T-cell (primary cell): ENCODE data around the gene CHURC1. TPM values are rescaled to one million over a fixed set of nuclear protein-coding genes. Genes with fewer than 3 reads are reported as not detected.

Experiments
- ATAC-seq, 4 experiments: fragments of 200-7000 bp in 3 of 4; fragments of 150-1000 bp in 1 of 4; cut with Tn5 transposase; replicated peaks in 1 of 4; 1 replicate in 3 of 4; 2 replicates in 1 of 4; pipeline ENCODE4 v1.10.0; 2021; ENCODE audit warnings: moderate library complexity in 3 of 4, mild to moderate bottlenecking in 2 of 4, moderate number of reproducible peaks in 1 of 4
- CTCF ChIA-PET, 2 donors: fragments of 300-600 bp; sonication (Branson Sonifier 250); formaldehyde crosslinking; loops; one replicate each; lab custom pipeline; 2022; ENCODE audit warnings: antibody characterized with exemption in 2 of 2; lab: Charles Lee
- POLR2A ChIA-PET, 2 donors: fragments of 300-600 bp; sonication (Branson Sonifier 250); formaldehyde crosslinking; loops; one replicate each; lab custom pipeline; 2022; ENCODE audit warnings: antibody characterized with exemption in 2 of 2; lab: Charles Lee
- DNase-seq, 35 experiments: peaks; one replicate each; pipeline versions ENCODE4 v3.0.0 to v3.0.0-alpha.2; 2013 to 2023
- H3K27ac ChIP-seq: one replicate; pipeline ENCODE4 v1.5.1; 2013; ENCODE audit warnings: low read length
- H3K27me3 ChIP-seq, 2 experiments: replicated peaks in 1 of 2; 1 replicate in 1 of 2; 2 replicates in 1 of 2; pipeline versions ENCODE4 v1.6.1 to v1.7.0; 2013; ENCODE audit warnings: low read length in 1 of 2, mixed read lengths in 1 of 2; ENCODE audit not compliant: control insufficient read depth in 2 of 2, insufficient read depth in 2 of 2; ENCODE audit errors: extremely low read depth in 1 of 2
- H3K36me3 ChIP-seq, 2 donors: 1 replicate in 1 of 2; 2 replicates in 1 of 2; pipeline versions ENCODE4 v1.6.1 to v1.7.0; 2013; ENCODE audit warnings: low read length in 1 of 2; ENCODE audit not compliant: control insufficient read depth in 2 of 2, insufficient read depth in 1 of 2; ENCODE audit errors: extremely low read depth in 1 of 2
- H3K4me1 ChIP-seq, 2 experiments: 1 replicate in 1 of 2; 2 replicates in 1 of 2; pipeline versions ENCODE4 v1.6.1 to v1.7.0; 2013; ENCODE audit warnings: low read length in 2 of 2, mixed read lengths in 1 of 2; ENCODE audit not compliant: insufficient read depth in 2 of 2, control insufficient read depth in 1 of 2; ENCODE audit errors: extremely low read depth in 1 of 2
- H3K4me3 ChIP-seq, 2 donors: 1 replicate in 1 of 2; 2 replicates in 1 of 2; pipeline versions ENCODE4 v1.5.1 to v1.7.0; 2013; ENCODE audit warnings: mild to moderate bottlenecking in 2 of 2, low read length in 1 of 2, moderate library complexity in 1 of 2; ENCODE audit not compliant: control insufficient read depth in 1 of 2; ENCODE audit errors: extremely low read depth in 1 of 2
- H3K9me3 ChIP-seq: 2 replicates; pipeline ENCODE4 v1.7.0; 2013
- H3K27ac Mint-ChIP-seq, 2 donors: one replicate each; pipeline ENCODE4 v1.8.0; 2020 to 2021; ENCODE audit warnings: mild to moderate bottlenecking in 2 of 2, mixed read lengths in 2 of 2
- H3K27me3 Mint-ChIP-seq, 2 donors: one replicate each; pipeline ENCODE4 v1.8.0; 2021 to 2022; ENCODE audit warnings: mixed read lengths in 2 of 2
- H3K36me3 Mint-ChIP-seq: one replicate; pipeline ENCODE4 v1.8.0; 2021; ENCODE audit warnings: mixed read lengths
- H3K4me1 Mint-ChIP-seq, 3 donors: one replicate each; pipeline ENCODE4 v1.8.0; 2020 to 2022; ENCODE audit warnings: mixed read lengths in 3 of 3, mild to moderate bottlenecking in 1 of 3
- H3K4me3 Mint-ChIP-seq, 3 donors: one replicate each; pipeline ENCODE4 v1.8.0; 2020 to 2022; ENCODE audit warnings: mild to moderate bottlenecking in 3 of 3, mixed read lengths in 3 of 3, moderate library complexity in 3 of 3
- H3K9me3 Mint-ChIP-seq, 3 donors: one replicate each; pipeline ENCODE4 v1.8.0; 2020 to 2022; ENCODE audit warnings: mixed read lengths in 3 of 3
- WGBS: methylation state at CpG from one replicate; pipeline ENCODE4 v1.1.5; 2013; ENCODE audit warnings: missing lambda C conversion rate; ENCODE audit not compliant: insufficient coverage; 5-methylcytosine and 5-hydroxymethylcytosine counted together
- total RNA-seq, 35 experiments: library from RNA in 6 of 35; stranded (reverse) in 6 of 35; fragments of 120-200 nt in 1 of 35; gene quantifications; one replicate each; pipeline versions ENCODE4 v1.2.1 to v1.2.4 and lab custom pipeline; 2013 to 2026

CHURC1 gene
- total RNA-seq, 5 donors from 2014 or later (not counting 1 experiment from before 2014, with no cell fraction given), result 57.6 to 99.7 (median 91.1) TPM

GRCh38 chr14:64930085-64930843 lies 16.0 kb downstream of the CHURC1 start:
- Mint-ChIP-seq H3K4me1 (peaks cover 30 to 35% (median 33%) of the 10 kb centered on the region in 3 donors), H3K27ac (no peak overlapping the region), H3K4me3 (no peak overlapping the region), H3K9me3 (no peaks in the 10 kb centered on the region), H3K36me3 (peaks cover 47% of the 10 kb centered on the region), H3K27me3 (no peaks in the 10 kb centered on the region)
- DNase-seq, result no peak
- ChIA-PET CTCF (interaction anchor here (0.7 to 1.0 kb wide), 2 partner anchors 19 to 64 kb away, joined by 3 to 4 read pairs; no protein-coding TSS in a partner anchor), POLR2A (interaction anchor here in 1 of 2 donors (0.6 kb wide), 1 partner anchor 11 kb away, joined by 4 read pairs; no protein-coding TSS in a partner anchor)
- no peaks in the 10 kb centered on the region for H3K9me3 ChIP-seq
- no peak for ATAC-seq
- peaks cover 0 to 68% of the 10 kb centered on the region in 2 donors for H3K36me3 ChIP-seq
- H3K4me3 ChIP-seq, result no peak overlapping the region
- 100% methylated on average over 1 of the region's 3 CpGs for WGBS
- no peaks in the 10 kb centered on the region for H3K27me3 ChIP-seq
- H3K27ac ChIP-seq, result peak overlapping the region; percentile 82
- H3K4me1 ChIP-seq, result peaks cover 37 to 46% of the 10 kb centered on the region in 2 experiments

- ChIA-PET CTCF (interaction anchor here (0.6 to 1.0 kb wide), 2 partner anchors 20 to 41 kb away, joined by 3 to 4 read pairs; no protein-coding TSS in a partner anchor), POLR2A (interaction anchor here in 1 of 2 donors (0.6 kb wide), 2 partner anchors 25 to 917 kb away, joined by 5 read pairs; no protein-coding TSS in a partner anchor)
- Histone ChIP-seq H3K36me3 (peaks cover 0 to 61% of the 10 kb centered on the region in 2 donors), H3K4me1 (peaks cover 34 to 43% of the 10 kb centered on the region in 2 experiments), H3K9me3 (no peaks in the 10 kb centered on the region), H3K27me3 (no peaks in the 10 kb centered on the region), H3K4me3 (no peak overlapping the region), H3K27ac (peak overlapping the region; percentile 82)
- DNase-seq, result no peak
- no peak for ATAC-seq
- Mint-ChIP-seq H3K4me1 (peaks cover 34 to 38% (median 37%) of the 10 kb centered on the region in 3 donors), H3K27me3 (no peaks in the 10 kb centered on the region), H3K27ac (no peak overlapping the region), H3K9me3 (no peaks in the 10 kb centered on the region), H3K36me3 (peaks cover 48% of the 10 kb centered on the region), H3K4me3 (no peak overlapping the region)
- WGBS, result 100% methylated on average over 1 of the region's 2 CpGs
Measured at GRCh38 chr14:64931123-64931522, 16.9 kb downstream of the CHURC1 start.

GRCh38 chr14:64932231-64932630 lies 18.0 kb downstream of the CHURC1 start:
- POLR2A ChIA-PET, result interaction anchor here in 1 of 2 donors (0.6 kb wide), 1 partner anchor 8 kb away, joined by 5 read pairs; no protein-coding TSS in a partner anchor
- no peak for DNase-seq

GRCh38 chr14:64934338-64934929 lies 20.2 kb downstream of the CHURC1 start:
- Mint-ChIP-seq H3K9me3 (no peaks in the 10 kb centered on the region), H3K27me3 (no peaks in the 10 kb centered on the region), H3K4me3 (no peak overlapping the region), H3K27ac (peak overlapping the region; percentile 45 to 52), H3K36me3 (peaks cover 58% of the 10 kb centered on the region), H3K4me1 (peaks cover 57 to 60% (median 59%) of the 10 kb centered on the region in 3 donors)
- H3K9me3 ChIP-seq, result no peaks in the 10 kb centered on the region
- ChIA-PET CTCF (no interaction called here), POLR2A (no interaction called here)
- H3K4me3 ChIP-seq, result no peak overlapping the region
- no peaks in the 10 kb centered on the region for H3K27me3 ChIP-seq
- H3K4me1 ChIP-seq, result peaks cover 12 to 27% of the 10 kb centered on the region in 2 experiments
- no peak for DNase-seq
- ATAC-seq, result no peak
- 60% methylated on average over 1 of the region's 1 CpG for WGBS
- peaks cover 0 to 64% of the 10 kb centered on the region in 2 donors for H3K36me3 ChIP-seq
- no peak overlapping the region for H3K27ac ChIP-seq

More at GRCh38 chr14:64932231-64932630, 18.0 kb downstream of the CHURC1 start:
- ATAC-seq, result no peak
- CTCF ChIA-PET, result interaction anchor here (0.8 to 1.0 kb wide), 2 partner anchors 13 to 40 kb away, joined by 3 to 4 read pairs; no protein-coding TSS in a partner anchor
- H3K27ac ChIP-seq, result peak overlapping the region; percentile 82
- H3K27me3 ChIP-seq, result no peaks in the 10 kb centered on the region
- H3K4me1 ChIP-seq, result peaks cover 32 to 42% of the 10 kb centered on the region in 2 experiments
- Mint-ChIP-seq H3K36me3 (peaks cover 45% of the 10 kb centered on the region), H3K4me1 (peaks cover 37 to 41% (median 40%) of the 10 kb centered on the region in 3 donors), H3K27ac (peak overlapping the region; percentile 20 to 56), H3K4me3 (peak overlapping the region in 1 of 3 donors; percentile 7), H3K27me3 (no peaks in the 10 kb centered on the region), H3K9me3 (no peaks in the 10 kb centered on the region)
- no peak overlapping the region for H3K4me3 ChIP-seq
- peaks cover 0 to 55% of the 10 kb centered on the region in 2 donors for H3K36me3 ChIP-seq
- no peaks in the 10 kb centered on the region for H3K9me3 ChIP-seq

GRCh38 chr14:64935508-64935907 lies 21.3 kb downstream of the CHURC1 start:
- ChIA-PET POLR2A (interaction anchor here in 1 of 2 donors (0.6 kb wide), 1 partner anchor 21 kb away, joined by 4 read pairs; no protein-coding TSS in a partner anchor), CTCF (interaction anchor here in 1 of 2 donors (0.6 to 2.2 kb wide), 3 partner anchors 11 to 716 kb away, joined by 3 to 9 read pairs (median 9); no protein-coding TSS in a partner anchor)
- no peaks in the 10 kb centered on the region for H3K9me3 ChIP-seq
- H3K4me3 ChIP-seq, result no peak overlapping the region
- Mint-ChIP-seq H3K4me3 (peak overlapping the region; percentile 7 to 54 (median 52)), H3K27me3 (no peaks in the 10 kb centered on the region), H3K4me1 (peaks cover 67 to 70% (median 68%) of the 10 kb centered on the region in 3 donors), H3K27ac (peak overlapping the region; percentile 30 to 82), H3K9me3 (no peaks in the 10 kb centered on the region), H3K36me3 (peaks cover 58% of the 10 kb centered on the region)
- ATAC-seq (no peak), DNase-seq (no peak)
- WGBS, result 58% methylated on average over 2 of the region's 2 CpGs
- H3K36me3 ChIP-seq, result peaks cover 0 to 65% of the 10 kb centered on the region in 2 donors
- H3K4me1 ChIP-seq, result peaks cover 4 to 16% of the 10 kb centered on the region in 2 experiments
- H3K27ac ChIP-seq, result peak overlapping the region; percentile 43
- no peaks in the 10 kb centered on the region for H3K27me3 ChIP-seq
